Progenitor cell of endocrine pancreas (in vitro differentiated cells): Measurements from ENCODE around the gene COLEC12. TPM values are rescaled to one million over a fixed set of nuclear protein-coding genes. Genes with fewer than 3 reads are reported as not detected.

Experiments
- DNase-seq: peaks from one replicate; pipeline ENCODE4 v3.0.0; 2021; ENCODE audit warnings: low spot score; ENCODE audit not compliant: unreplicated experiment
- H3K27ac Mint-ChIP-seq: 2 replicates; pipeline ENCODE4 v1.8.0; 2021; ENCODE audit warnings: mild to moderate bottlenecking, moderate library complexity, mixed read lengths
- H3K27me3 Mint-ChIP-seq: 2 replicates; pipeline ENCODE4 v1.8.0; 2021; ENCODE audit warnings: mixed read lengths
- H3K36me3 Mint-ChIP-seq: 2 replicates; pipeline ENCODE4 v1.8.0; 2022; ENCODE audit warnings: mixed read lengths; ENCODE audit not compliant: insufficient read depth
- H3K4me1 Mint-ChIP-seq: 2 replicates; pipeline ENCODE4 v1.8.0; 2021; ENCODE audit warnings: low read depth, mixed read lengths
- H3K4me3 Mint-ChIP-seq: 2 replicates; pipeline ENCODE4 v1.8.0; 2021; ENCODE audit warnings: low read depth, mild to moderate bottlenecking, moderate library complexity, mixed read lengths
- H3K9me3 Mint-ChIP-seq: 2 replicates; pipeline ENCODE4 v1.8.0; 2021; ENCODE audit warnings: low read depth, mixed read lengths
- CTCF ChIP-seq: fragments of 200-600 bp; sonication (generic); IDR thresholded peaks from one replicate; pipeline ENCODE4 v1.5.0; 2021; ENCODE audit warnings: antibody characterized with exemption, mild to moderate bottlenecking; ENCODE audit not compliant: unreplicated experiment
- total RNA-seq: library from RNA; stranded (reverse); gene quantifications from 2 replicates; pipeline ENCODE4 v1.2.1, GENCODE V29; 2021

Gene COLEC12
- total RNA-seq, 1 donor from 2014 or later: 0.55 TPM

GRCh38 chr18:302097-302496, 198.4 kb downstream of the COLEC12 start:
- H3K27ac Mint-ChIP-seq: no peak overlapping the region
- H3K4me3 Mint-ChIP-seq: no peak overlapping the region
- H3K27me3 Mint-ChIP-seq: peaks cover 9% of the 10 kb centered on the region
- DNase-seq: no peak
- H3K36me3 Mint-ChIP-seq: no peaks in the 10 kb centered on the region
- H3K9me3 Mint-ChIP-seq: no peaks in the 10 kb centered on the region
- no peak for TF ChIP-seq CTCF
- peaks cover 10% of the 10 kb centered on the region for H3K4me1 Mint-ChIP-seq

- Mint-ChIP-seq H3K27me3 (no peaks in the 10 kb centered on the region), H3K36me3 (no peaks in the 10 kb centered on the region), H3K27ac (no peak overlapping the region), H3K4me1 (no peaks in the 10 kb centered on the region), H3K4me3 (no peak overlapping the region), H3K9me3 (no peaks in the 10 kb centered on the region)
- no peak for DNase-seq
- no peak for TF ChIP-seq CTCF
These were observed 202.6 kb downstream of the COLEC12 start for GRCh38 chr18:297936-298335.

- Mint-ChIP-seq H3K27ac (no peak overlapping the region), H3K4me3 (no peak overlapping the region), H3K27me3 (no peaks in the 10 kb centered on the region), H3K36me3 (no peaks in the 10 kb centered on the region), H3K9me3 (no peaks in the 10 kb centered on the region), H3K4me1 (no peaks in the 10 kb centered on the region)
- no peak for TF ChIP-seq CTCF
- DNase-seq: no peak
These were observed 204.6 kb downstream of the COLEC12 start for GRCh38 chr18:295756-296490.

GRCh38 chr18:294566-294965, 205.9 kb downstream of the COLEC12 start:
- no peaks in the 10 kb centered on the region for H3K27me3 Mint-ChIP-seq
- no peak overlapping the region for H3K27ac Mint-ChIP-seq
- H3K4me1 Mint-ChIP-seq: no peaks in the 10 kb centered on the region

GRCh38 chr18:293536-293935, 207.0 kb downstream of the COLEC12 start:
- Mint-ChIP-seq H3K4me3 (no peak overlapping the region), H3K27ac (no peak overlapping the region), H3K4me1 (no peaks in the 10 kb centered on the region), H3K36me3 (no peaks in the 10 kb centered on the region), H3K27me3 (no peaks in the 10 kb centered on the region), H3K9me3 (no peaks in the 10 kb centered on the region)
- TF ChIP-seq CTCF: no peak
- DNase-seq: no peak

More at GRCh38 chr18:294566-294965, 205.9 kb downstream of the COLEC12 start:
- no peaks in the 10 kb centered on the region for H3K36me3 Mint-ChIP-seq
- TF ChIP-seq CTCF: no peak
- no peak for DNase-seq
- no peaks in the 10 kb centered on the region for H3K9me3 Mint-ChIP-seq
- H3K4me3 Mint-ChIP-seq: no peak overlapping the region
